ENCODE measurements around the gene ERC1. TPM values are rescaled to one million over a fixed set of nuclear protein-coding genes. Genes with fewer than 3 reads are reported as not detected.
"Not testable (repeated sequence)": the region's sequence is repeated elsewhere in the genome, so short reads cannot be mapped to it uniquely, and the experiment has no call there.

The ERC1 gene
- total and polyA plus RNA-seq, 2 donors (not counting 1 experiment from before 2014, with no cell fraction given) = 19.7 to 34.5 TPM

DNA sequence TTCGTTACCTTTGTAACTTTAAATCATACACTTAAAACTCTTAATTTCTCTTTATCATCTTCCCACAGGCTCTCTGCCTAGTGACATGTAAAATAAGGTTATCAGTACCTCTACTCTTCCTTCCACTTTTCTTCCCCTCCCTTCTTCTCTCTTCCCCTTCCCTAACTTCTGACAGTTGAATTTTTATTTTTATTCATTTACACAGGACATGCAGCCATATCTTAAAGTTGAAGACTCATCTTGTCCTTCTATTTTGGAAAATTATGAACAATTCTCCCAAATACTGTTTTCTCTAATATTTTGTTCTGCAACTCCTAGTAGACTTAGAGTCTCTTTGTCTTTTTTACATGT is 339.4 kb downstream of the ERC1 start:
- H3K4me1 ChIP-seq (ENCODE audit: control insufficient read depth, extremely low read depth, insufficient read depth, low read length) = no peaks in the 10 kb centered on the region
- no peaks in the 10 kb centered on the region for H3K27me3 ChIP-seq (ENCODE audit: control insufficient read depth, insufficient read depth, low read length)
- no peaks in the 10 kb centered on the region for H3K36me3 ChIP-seq (ENCODE audit: control insufficient read depth, insufficient read depth, low read length)
- H3K9ac ChIP-seq (ENCODE audit: insufficient read depth, low read length) = no peak overlapping the region
- TF ChIP-seq, protein P1, sequence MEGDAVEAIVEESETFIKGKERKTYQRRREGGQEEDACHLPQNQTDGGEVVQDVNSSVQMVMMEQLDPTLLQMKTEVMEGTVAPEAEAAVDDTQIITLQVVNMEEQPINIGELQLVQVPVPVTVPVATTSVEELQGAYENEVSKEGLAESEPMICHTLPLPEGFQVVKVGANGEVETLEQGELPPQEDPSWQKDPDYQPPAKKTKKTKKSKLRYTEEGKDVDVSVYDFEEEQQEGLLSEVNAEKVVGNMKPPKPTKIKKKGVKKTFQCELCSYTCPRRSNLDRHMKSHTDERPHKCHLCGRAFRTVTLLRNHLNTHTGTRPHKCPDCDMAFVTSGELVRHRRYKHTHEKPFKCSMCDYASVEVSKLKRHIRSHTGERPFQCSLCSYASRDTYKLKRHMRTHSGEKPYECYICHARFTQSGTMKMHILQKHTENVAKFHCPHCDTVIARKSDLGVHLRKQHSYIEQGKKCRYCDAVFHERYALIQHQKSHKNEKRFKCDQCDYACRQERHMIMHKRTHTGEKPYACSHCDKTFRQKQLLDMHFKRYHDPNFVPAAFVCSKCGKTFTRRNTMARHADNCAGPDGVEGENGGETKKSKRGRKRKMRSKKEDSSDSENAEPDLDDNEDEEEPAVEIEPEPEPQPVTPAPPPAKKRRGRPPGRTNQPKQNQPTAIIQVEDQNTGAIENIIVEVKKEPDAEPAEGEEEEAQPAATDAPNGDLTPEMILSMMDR (conservative IDR thresholded peaks at IDR 0.05 in 1 of 2, IDR thresholded peaks at IDR 0.05 in 1 of 2; ENCODE audit: low read depth in 1 of 2, low read length in 2 of 2) = no peak
- TF ChIP-seq EZH2 (IDR thresholded peaks at IDR 0.05; ENCODE audit: low read length, missing control alignments) = no peak
- H3K79me2 ChIP-seq (ENCODE audit: control insufficient read depth, insufficient read depth, low read length) = no peaks in the 10 kb centered on the region
- no peak overlapping the region for H3K4me2 ChIP-seq (ENCODE audit: extremely low read depth, insufficient read depth, low read length)
- no peaks in the 10 kb centered on the region for H4K20me1 ChIP-seq (ENCODE audit: control insufficient read depth, extremely low read depth, insufficient read depth, low read length)
- H3K4me3 ChIP-seq (replicated peaks in 1 of 4; ENCODE audit: control extremely low read depth in 1 of 4, insufficient read depth in 1 of 4, low read depth in 3 of 4, low read length in 4 of 4) = no peak overlapping the region
- H3K9me3 ChIP-seq (ENCODE audit: control insufficient read depth, insufficient read depth, low read depth, low read length) = no peaks in the 10 kb centered on the region
- H2AFZ ChIP-seq (ENCODE audit: low read length) = no peak overlapping the region
- no peak overlapping the region for H3K27ac ChIP-seq (ENCODE audit: insufficient read depth, low read length)
- no peak for DNase-seq (ENCODE audit: low read depth in 2 of 2)

DNA sequence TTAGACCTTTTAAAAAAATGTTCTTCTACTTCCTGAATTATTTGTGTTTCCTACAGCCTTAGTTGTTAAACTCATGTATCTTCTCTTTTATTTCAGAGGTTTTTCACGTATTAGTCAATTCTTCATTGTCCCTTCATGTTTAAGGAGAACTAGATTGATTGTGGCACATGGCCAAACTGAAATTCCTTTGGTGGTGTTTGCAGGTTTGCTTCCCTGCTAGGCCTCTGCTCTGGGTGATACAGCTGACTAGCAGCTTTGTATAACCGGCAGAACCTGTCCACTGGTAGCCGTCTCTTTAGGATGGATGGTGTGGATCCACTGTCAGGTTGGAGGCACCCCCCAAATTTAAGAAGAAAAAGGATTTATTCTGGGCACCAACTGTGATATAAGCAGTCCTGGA is 341.3 kb downstream of the ERC1 start:
- Histone ChIP-seq H3K36me3 (ENCODE audit: control insufficient read depth, insufficient read depth, low read length) (no peaks in the 10 kb centered on the region), H3K79me2 (ENCODE audit: control insufficient read depth, insufficient read depth, low read length) (no peaks in the 10 kb centered on the region), H2AFZ (ENCODE audit: low read length) (no peak overlapping the region), H3K27me3 (ENCODE audit: control insufficient read depth, insufficient read depth, low read length) (no peaks in the 10 kb centered on the region), H3K9me3 (ENCODE audit: control insufficient read depth, insufficient read depth, low read depth, low read length) (no peaks in the 10 kb centered on the region), H4K20me1 (ENCODE audit: control insufficient read depth, extremely low read depth, insufficient read depth, low read length) (no peaks in the 10 kb centered on the region), H3K4me1 (ENCODE audit: control insufficient read depth, extremely low read depth, insufficient read depth, low read length) (no peaks in the 10 kb centered on the region), H3K4me3 (replicated peaks in 1 of 4; ENCODE audit: control extremely low read depth in 1 of 4, insufficient read depth in 1 of 4, low read depth in 3 of 4, low read length in 4 of 4) (no peak overlapping the region), H3K27ac (ENCODE audit: insufficient read depth, low read length) (no peak overlapping the region), H3K9ac (ENCODE audit: insufficient read depth, low read length) (no peak overlapping the region), H3K4me2 (ENCODE audit: extremely low read depth, insufficient read depth, low read length) (no peak overlapping the region)
- TF ChIP-seq, protein P1 (conservative IDR thresholded peaks at IDR 0.05 in 1 of 2, IDR thresholded peaks at IDR 0.05 in 1 of 2; ENCODE audit: low read depth in 1 of 2, low read length in 2 of 2) = no peak
- TF ChIP-seq EZH2 (IDR thresholded peaks at IDR 0.05; ENCODE audit: low read length, missing control alignments) = no peak
- no peak for DNase-seq (ENCODE audit: low read depth in 2 of 2)

DNA sequence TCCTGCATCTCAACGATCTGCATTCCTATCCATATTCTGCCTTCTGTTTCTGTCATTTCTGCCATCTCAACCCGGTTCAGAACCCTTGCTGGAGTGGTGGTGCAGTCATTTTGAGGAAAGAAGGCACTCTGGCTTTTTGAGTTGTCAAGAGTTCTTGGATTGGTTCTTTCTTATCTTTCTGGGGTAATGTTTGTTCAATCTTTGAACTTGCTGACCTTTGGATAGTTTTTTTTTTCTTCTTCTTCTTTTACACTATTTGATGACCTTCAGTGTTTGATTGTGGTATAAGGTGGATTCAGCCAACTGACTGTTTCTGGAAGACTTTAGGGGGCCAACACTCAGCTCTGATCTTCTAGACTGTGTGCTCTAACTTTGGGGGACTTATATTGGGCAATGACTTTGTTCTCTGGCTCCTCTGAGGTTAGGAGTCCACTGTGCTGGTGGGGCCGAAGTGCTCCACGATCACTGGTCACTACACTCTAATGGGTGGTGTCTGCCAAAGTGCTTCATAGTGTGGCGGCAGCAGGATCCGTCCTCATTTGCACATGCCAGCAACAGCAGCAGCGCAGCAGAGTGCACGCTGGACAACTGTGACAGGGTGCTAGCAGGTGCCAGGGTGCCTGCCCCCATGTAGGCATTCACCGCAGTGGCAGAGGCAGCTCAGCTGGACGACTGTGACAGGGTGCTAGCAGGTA is 347.6 kb downstream of the ERC1 start:
- H4K20me1 ChIP-seq (ENCODE audit: control insufficient read depth, extremely low read depth, insufficient read depth, low read length) = no peaks in the 10 kb centered on the region
- H3K9ac ChIP-seq (ENCODE audit: insufficient read depth, low read length) = no peak overlapping the region
- H3K27ac ChIP-seq (ENCODE audit: insufficient read depth, low read length) = no peak overlapping the region
- H2AFZ ChIP-seq (ENCODE audit: low read length) = no peak overlapping the region
- no peak overlapping the region for H3K4me3 ChIP-seq (replicated peaks in 1 of 4; ENCODE audit: control extremely low read depth in 1 of 4, insufficient read depth in 1 of 4, low read depth in 3 of 4, low read length in 4 of 4)
- no peak overlapping the region for H3K4me2 ChIP-seq (ENCODE audit: extremely low read depth, insufficient read depth, low read length)
- DNase-seq (ENCODE audit: low read depth in 2 of 2) = no peak
- no peaks in the 10 kb centered on the region for H3K27me3 ChIP-seq (ENCODE audit: control insufficient read depth, insufficient read depth, low read length)
- H3K4me1 ChIP-seq (ENCODE audit: control insufficient read depth, extremely low read depth, insufficient read depth, low read length) = no peaks in the 10 kb centered on the region
- no peak for TF ChIP-seq EZH2 (IDR thresholded peaks at IDR 0.05; ENCODE audit: low read length, missing control alignments)
- TF ChIP-seq, protein P1 (conservative IDR thresholded peaks at IDR 0.05 in 1 of 2, IDR thresholded peaks at IDR 0.05 in 1 of 2; ENCODE audit: low read depth in 1 of 2, low read length in 2 of 2) = no peak
- H3K9me3 ChIP-seq (ENCODE audit: control insufficient read depth, insufficient read depth, low read depth, low read length) = no peaks in the 10 kb centered on the region
- no peaks in the 10 kb centered on the region for H3K79me2 ChIP-seq (ENCODE audit: control insufficient read depth, insufficient read depth, low read length)
- no peaks in the 10 kb centered on the region for H3K36me3 ChIP-seq (ENCODE audit: control insufficient read depth, insufficient read depth, low read length)

DNA sequence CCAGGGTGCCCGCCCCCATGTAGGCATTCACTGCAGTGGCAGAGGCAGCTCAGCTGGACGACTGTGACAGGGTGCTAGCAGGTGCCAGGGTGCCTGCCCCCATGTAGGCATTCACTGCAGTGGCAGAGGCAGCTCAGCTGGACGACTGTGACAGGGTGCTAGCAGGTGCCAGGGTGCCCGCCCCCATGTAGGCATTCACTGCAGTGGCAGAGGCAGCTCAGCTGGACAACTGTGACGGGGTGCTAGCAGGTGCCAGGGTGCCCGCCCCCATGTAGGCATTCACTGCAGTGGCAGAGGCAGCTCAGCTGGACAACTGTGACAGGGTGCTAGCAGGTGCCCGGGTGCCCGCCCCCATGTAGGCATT is 348.1 kb downstream of the ERC1 start:
- not testable (repeated sequence) for H2AFZ ChIP-seq (ENCODE audit: low read length); H3K79me2 ChIP-seq (ENCODE audit: control insufficient read depth, insufficient read depth, low read length); H3K9me3 ChIP-seq (ENCODE audit: control insufficient read depth, insufficient read depth, low read depth, low read length); H3K36me3 ChIP-seq (ENCODE audit: control insufficient read depth, insufficient read depth, low read length); H3K4me3 ChIP-seq (replicated peaks in 1 of 4; ENCODE audit: control extremely low read depth in 1 of 4, insufficient read depth in 1 of 4, low read depth in 3 of 4, low read length in 4 of 4); DNase-seq (ENCODE audit: low read depth in 2 of 2); H3K27me3 ChIP-seq (ENCODE audit: control insufficient read depth, insufficient read depth, low read length); H3K4me1 ChIP-seq (ENCODE audit: control insufficient read depth, extremely low read depth, insufficient read depth, low read length); H3K9ac ChIP-seq (ENCODE audit: insufficient read depth, low read length); H4K20me1 ChIP-seq (ENCODE audit: control insufficient read depth, extremely low read depth, insufficient read depth, low read length); H3K27ac ChIP-seq (ENCODE audit: insufficient read depth, low read length); H3K4me2 ChIP-seq (ENCODE audit: extremely low read depth, insufficient read depth, low read length)
